ENCODE measurements around the gene GPR176.

DNA sequence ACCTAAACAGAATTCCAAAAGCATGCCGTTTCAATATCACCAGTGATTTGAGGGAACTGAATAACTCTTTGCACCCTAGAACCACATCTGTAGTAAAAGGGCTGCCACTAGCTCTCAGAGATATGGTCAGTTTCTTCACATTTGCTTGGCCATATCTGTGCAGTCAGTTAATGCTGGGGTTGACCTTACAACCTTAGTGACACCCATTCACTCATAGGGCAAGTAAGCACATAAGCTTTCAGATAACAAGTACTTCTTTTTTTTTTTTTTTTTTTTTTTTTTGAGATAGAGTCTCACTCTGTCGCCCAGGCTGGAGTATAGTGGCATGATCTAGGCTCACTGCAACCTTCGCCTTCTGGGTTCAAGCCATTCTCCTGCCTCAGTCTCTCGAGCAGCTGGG lies 117.0 kb downstream of the GPR176 start:
- TF ChIP-seq, protein P1, sequence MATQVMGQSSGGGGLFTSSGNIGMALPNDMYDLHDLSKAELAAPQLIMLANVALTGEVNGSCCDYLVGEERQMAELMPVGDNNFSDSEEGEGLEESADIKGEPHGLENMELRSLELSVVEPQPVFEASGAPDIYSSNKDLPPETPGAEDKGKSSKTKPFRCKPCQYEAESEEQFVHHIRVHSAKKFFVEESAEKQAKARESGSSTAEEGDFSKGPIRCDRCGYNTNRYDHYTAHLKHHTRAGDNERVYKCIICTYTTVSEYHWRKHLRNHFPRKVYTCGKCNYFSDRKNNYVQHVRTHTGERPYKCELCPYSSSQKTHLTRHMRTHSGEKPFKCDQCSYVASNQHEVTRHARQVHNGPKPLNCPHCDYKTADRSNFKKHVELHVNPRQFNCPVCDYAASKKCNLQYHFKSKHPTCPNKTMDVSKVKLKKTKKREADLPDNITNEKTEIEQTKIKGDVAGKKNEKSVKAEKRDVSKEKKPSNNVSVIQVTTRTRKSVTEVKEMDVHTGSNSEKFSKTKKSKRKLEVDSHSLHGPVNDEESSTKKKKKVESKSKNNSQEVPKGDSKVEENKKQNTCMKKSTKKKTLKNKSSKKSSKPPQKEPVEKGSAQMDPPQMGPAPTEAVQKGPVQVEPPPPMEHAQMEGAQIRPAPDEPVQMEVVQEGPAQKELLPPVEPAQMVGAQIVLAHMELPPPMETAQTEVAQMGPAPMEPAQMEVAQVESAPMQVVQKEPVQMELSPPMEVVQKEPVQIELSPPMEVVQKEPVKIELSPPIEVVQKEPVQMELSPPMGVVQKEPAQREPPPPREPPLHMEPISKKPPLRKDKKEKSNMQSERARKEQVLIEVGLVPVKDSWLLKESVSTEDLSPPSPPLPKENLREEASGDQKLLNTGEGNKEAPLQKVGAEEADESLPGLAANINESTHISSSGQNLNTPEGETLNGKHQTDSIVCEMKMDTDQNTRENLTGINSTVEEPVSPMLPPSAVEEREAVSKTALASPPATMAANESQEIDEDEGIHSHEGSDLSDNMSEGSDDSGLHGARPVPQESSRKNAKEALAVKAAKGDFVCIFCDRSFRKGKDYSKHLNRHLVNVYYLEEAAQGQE (IDR thresholded peaks at IDR 0.05; ENCODE audit: borderline replicate concordance), result no peak
- TF ChIP-seq, protein P2, sequence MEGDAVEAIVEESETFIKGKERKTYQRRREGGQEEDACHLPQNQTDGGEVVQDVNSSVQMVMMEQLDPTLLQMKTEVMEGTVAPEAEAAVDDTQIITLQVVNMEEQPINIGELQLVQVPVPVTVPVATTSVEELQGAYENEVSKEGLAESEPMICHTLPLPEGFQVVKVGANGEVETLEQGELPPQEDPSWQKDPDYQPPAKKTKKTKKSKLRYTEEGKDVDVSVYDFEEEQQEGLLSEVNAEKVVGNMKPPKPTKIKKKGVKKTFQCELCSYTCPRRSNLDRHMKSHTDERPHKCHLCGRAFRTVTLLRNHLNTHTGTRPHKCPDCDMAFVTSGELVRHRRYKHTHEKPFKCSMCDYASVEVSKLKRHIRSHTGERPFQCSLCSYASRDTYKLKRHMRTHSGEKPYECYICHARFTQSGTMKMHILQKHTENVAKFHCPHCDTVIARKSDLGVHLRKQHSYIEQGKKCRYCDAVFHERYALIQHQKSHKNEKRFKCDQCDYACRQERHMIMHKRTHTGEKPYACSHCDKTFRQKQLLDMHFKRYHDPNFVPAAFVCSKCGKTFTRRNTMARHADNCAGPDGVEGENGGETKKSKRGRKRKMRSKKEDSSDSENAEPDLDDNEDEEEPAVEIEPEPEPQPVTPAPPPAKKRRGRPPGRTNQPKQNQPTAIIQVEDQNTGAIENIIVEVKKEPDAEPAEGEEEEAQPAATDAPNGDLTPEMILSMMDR (IDR thresholded peaks at IDR 0.05; ENCODE audit: poor library complexity, severe bottlenecking), result no peak
- TF ChIP-seq EZH2 (IDR thresholded peaks at IDR 0.05; ENCODE audit: borderline replicate concordance, insufficient read depth, low read length, poor library complexity, severe bottlenecking), result no peak
